Muscle layer of colon (tissue), 2 donors: ENCODE data around the gene EMX2.

ENCODE experiments used
- H3K27ac ChIP-seq: one replicate; pipeline ENCODE4 v1.7.0; 2013; ENCODE audit warnings: low read depth, mild to moderate bottlenecking, low read length, moderate library complexity
- H3K27me3 ChIP-seq, 2 donors: one replicate each; pipeline ENCODE4 v1.7.0; 2013; ENCODE audit warnings: low read length in 2 of 2, mild to moderate bottlenecking in 2 of 2; ENCODE audit not compliant: insufficient read depth in 2 of 2, control insufficient read depth in 1 of 2
- H3K36me3 ChIP-seq: one replicate; pipeline ENCODE4 v1.7.0; 2013; ENCODE audit warnings: mild to moderate bottlenecking, low read length; ENCODE audit not compliant: insufficient read depth
- H3K4me1 ChIP-seq: one replicate; pipeline ENCODE4 v1.7.0; 2013; ENCODE audit warnings: mild to moderate bottlenecking, low read length; ENCODE audit not compliant: insufficient read depth
- H3K4me3 ChIP-seq, 2 donors: one replicate each; pipeline ENCODE4 v1.7.0; 2013; ENCODE audit warnings: low read length in 2 of 2, low read depth in 1 of 2, mild to moderate bottlenecking in 1 of 2, moderate library complexity in 1 of 2
- H3K9ac ChIP-seq: one replicate; pipeline ENCODE4 v1.7.0; 2013; ENCODE audit warnings: low read length
- H3K9me3 ChIP-seq: one replicate; pipeline ENCODE4 v1.7.0; 2013; ENCODE audit warnings: mild to moderate bottlenecking, low read length
- donor health status: abdominal sarcoma.
- donor health status: Adenocarcinoma of cecum.

EMX2 gene

GRCh38 chr10:117542706-117543224 is at the start of gene EMX2:
Gene EMX2, plus strand, starts transcription at chr10:117542746. Its CDS starts 522 bp downstream, at chr10:117543268.
- no peak within 1 kb of the TSS for H3K9ac ChIP-seq
- no peaks in the 10 kb centered on the region for H3K36me3 ChIP-seq

GRCh38 chr10:117496031-117496430 is 46.5 kb upstream of the EMX2 start:
- no peak overlapping the region for H3K27ac ChIP-seq
- H3K9me3 ChIP-seq = no peaks in the 10 kb centered on the region
- H3K36me3 ChIP-seq = no peaks in the 10 kb centered on the region
- peaks cover 0 to under 1% of the 10 kb centered on the region in 2 donors for H3K27me3 ChIP-seq
- no peak overlapping the region for H3K9ac ChIP-seq
- peaks cover 8% of the 10 kb centered on the region for H3K4me1 ChIP-seq
- no peak overlapping the region for H3K4me3 ChIP-seq

More at GRCh38 chr10:117542706-117543224, at the start of gene EMX2:
- peaks cover 85 to 99% of the 10 kb centered on the region in 2 donors for H3K27me3 ChIP-seq
- no peaks in the 10 kb centered on the region for H3K9me3 ChIP-seq
- peaks cover 17% of the 10 kb centered on the region for H3K4me1 ChIP-seq
- H3K4me3 ChIP-seq = peak within 1 kb of the TSS in 1 of 2 donors; percentile 25
- H3K27ac ChIP-seq = no peak within 1 kb of the TSS

DNA sequence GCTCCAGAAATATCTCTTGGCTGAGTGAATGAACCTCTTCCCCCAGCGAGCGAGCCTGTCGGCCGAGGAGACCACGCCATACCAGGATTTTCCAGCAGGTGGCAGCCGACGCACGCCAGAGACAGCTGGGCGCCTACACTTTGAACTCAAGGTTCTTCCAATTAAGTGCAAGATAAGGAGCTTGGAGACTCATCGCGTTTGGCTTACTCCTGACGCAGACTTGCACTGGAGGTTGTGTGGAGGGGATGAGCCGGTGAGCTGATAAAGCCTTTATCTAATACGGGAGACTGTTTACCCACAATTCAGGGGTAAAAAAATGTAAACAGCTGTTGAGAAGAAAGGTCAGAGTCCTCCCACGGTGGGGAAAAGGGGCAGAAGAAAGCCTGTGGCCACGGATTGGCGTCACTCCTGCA is 45.9 kb upstream of the EMX2 start:
- H3K4me3 ChIP-seq = no peak overlapping the region
- H3K9ac ChIP-seq = no peak overlapping the region
- H3K27ac ChIP-seq = no peak overlapping the region
- H3K36me3 ChIP-seq = no peaks in the 10 kb centered on the region
- no peaks in the 10 kb centered on the region for H3K9me3 ChIP-seq
- no peaks in the 10 kb centered on the region for H3K27me3 ChIP-seq
- peaks cover 8% of the 10 kb centered on the region for H3K4me1 ChIP-seq

- H3K9ac ChIP-seq = no peak overlapping the region
- no peak overlapping the region for H3K4me3 ChIP-seq
- H3K9me3 ChIP-seq = no peaks in the 10 kb centered on the region
- H3K36me3 ChIP-seq = no peaks in the 10 kb centered on the region
- H3K4me1 ChIP-seq = peaks cover 8% of the 10 kb centered on the region
- H3K27me3 ChIP-seq = no peaks in the 10 kb centered on the region
- no peak overlapping the region for H3K27ac ChIP-seq
These were observed 44.8 kb upstream of the EMX2 start for GRCh38 chr10:117497736-117498135.

GRCh38 chr10:117499248-117500105 is 43.1 kb upstream of the EMX2 start:
- Histone ChIP-seq H3K4me3 (no peak overlapping the region), H3K27ac (no peak overlapping the region), H3K9ac (no peak overlapping the region), H3K4me1 (peaks cover 8% of the 10 kb centered on the region), H3K36me3 (no peaks in the 10 kb centered on the region), H3K9me3 (no peaks in the 10 kb centered on the region), H3K27me3 (no peaks in the 10 kb centered on the region)

- no peaks in the 10 kb centered on the region for H3K27me3 ChIP-seq
These were observed 42.1 kb upstream of the EMX2 start for GRCh38 chr10:117500456-117500855.

DNA sequence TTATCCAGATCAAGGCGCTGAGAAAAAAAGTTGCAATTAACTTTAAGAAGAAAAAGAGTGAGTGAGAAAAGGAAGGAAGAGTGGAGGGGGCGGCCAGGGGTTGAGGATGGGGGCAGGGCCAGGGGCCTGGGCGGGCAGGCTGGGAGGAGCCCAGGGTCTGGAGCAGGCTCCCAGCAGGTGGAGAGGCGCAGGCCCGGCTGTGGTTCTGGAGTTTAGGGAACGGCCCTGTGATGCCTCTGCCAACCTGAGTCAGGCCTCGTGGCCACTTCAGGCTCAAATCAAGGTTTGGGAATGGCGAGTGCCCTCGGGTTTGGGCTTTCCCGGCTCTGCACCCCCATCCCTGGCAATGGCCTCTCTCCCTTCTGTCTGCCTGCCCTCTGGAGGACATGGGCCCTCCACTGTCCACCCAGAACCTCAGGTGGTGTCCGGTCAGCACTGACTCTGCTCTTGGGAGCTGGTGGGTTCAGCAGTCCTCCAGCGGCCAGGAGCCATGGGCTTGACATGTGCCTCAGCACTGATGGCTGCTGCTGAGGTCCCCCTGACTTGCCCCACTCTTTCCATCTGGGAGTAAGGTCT is 41.0 kb upstream of the EMX2 start:
- Histone ChIP-seq H3K4me1 (peaks cover 7% of the 10 kb centered on the region), H3K9ac (no peak overlapping the region), H3K27ac (no peak overlapping the region), H3K9me3 (no peaks in the 10 kb centered on the region), H3K4me3 (no peak overlapping the region), H3K36me3 (no peaks in the 10 kb centered on the region), H3K27me3 (no peaks in the 10 kb centered on the region)

More at GRCh38 chr10:117500456-117500855, 42.1 kb upstream of the EMX2 start:
- Histone ChIP-seq H3K36me3 (no peaks in the 10 kb centered on the region), H3K4me3 (no peak overlapping the region), H3K27ac (no peak overlapping the region), H3K4me1 (peaks cover 8% of the 10 kb centered on the region), H3K9me3 (no peaks in the 10 kb centered on the region), H3K9ac (no peak overlapping the region)

DNA sequence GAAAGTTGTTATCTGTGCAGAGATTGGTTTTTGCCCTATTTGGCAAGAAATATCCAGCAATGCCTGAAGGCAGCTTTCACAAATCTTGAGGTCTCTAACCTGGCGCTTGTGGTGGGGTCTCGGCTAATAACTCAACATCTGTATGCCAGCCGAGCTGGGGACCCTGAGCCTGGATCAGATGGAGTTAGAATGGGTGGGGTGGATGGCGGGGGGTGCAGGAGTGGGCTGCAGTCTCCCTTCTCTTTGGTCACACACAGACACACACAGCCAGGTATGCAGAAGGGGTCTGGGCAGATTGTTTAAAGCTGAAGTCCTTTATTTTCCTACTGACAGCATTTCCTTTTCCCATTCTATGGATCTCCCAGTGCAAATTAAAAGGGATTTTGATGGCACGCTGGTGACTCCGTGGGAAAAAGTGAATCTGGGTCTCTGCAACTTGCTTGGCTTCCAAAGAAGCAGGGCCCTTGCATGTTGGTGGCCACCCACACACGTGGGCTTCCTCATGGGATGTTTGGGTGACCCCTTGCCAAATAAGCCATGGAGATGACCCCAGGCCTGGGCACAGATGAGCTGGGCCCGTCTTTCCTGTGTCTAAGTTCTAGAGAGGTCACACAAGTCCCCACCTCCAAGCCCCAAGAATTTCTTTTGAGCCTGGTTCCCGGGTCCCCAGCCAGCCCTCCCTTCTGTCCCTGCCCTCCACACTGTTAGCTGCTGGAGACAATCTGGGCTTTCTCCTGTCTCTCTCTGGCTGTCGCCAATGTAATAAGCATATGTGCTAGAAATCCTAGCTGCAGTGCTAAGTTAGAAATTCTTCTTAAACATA is 39.9 kb upstream of the EMX2 start:
- H3K36me3 ChIP-seq = no peaks in the 10 kb centered on the region
- H3K4me3 ChIP-seq = no peak overlapping the region
- peaks cover 1% of the 10 kb centered on the region for H3K4me1 ChIP-seq
- no peaks in the 10 kb centered on the region for H3K9me3 ChIP-seq
- no peaks in the 10 kb centered on the region for H3K27me3 ChIP-seq
- H3K9ac ChIP-seq = no peak overlapping the region
- H3K27ac ChIP-seq = no peak overlapping the region

- H3K4me1 ChIP-seq = no peaks in the 10 kb centered on the region
- no peaks in the 10 kb centered on the region for H3K27me3 ChIP-seq
- no peaks in the 10 kb centered on the region for H3K36me3 ChIP-seq
- H3K4me3 ChIP-seq = no peak overlapping the region
- H3K9me3 ChIP-seq = no peaks in the 10 kb centered on the region
- H3K27ac ChIP-seq = no peak overlapping the region
- no peak overlapping the region for H3K9ac ChIP-seq
These were observed 39.0 kb upstream of the EMX2 start for GRCh38 chr10:117503244-117504205.

DNA sequence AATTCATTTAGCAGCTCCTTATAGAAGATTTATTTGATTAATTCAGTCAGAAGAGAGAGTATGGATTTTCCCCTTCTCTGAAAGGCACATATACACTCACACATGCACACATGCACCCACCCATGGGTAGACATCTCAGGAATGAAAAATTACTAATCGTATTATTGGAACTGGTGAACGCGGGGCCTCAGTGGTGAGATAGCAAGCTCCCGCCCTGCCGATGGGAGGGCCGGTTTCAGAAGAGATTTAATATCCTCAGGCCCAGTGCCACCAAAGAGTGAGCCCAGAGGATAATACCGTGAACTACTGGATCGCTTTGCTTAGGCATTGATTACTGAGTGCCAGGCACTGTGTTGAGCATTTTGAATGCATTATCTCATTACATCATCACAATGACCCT is 38.0 kb upstream of the EMX2 start:
- H3K27ac ChIP-seq = no peak overlapping the region
- no peaks in the 10 kb centered on the region for H3K9me3 ChIP-seq
- no peak overlapping the region for H3K9ac ChIP-seq
- no peak overlapping the region for H3K4me3 ChIP-seq
- no peaks in the 10 kb centered on the region for H3K4me1 ChIP-seq
- no peaks in the 10 kb centered on the region for H3K27me3 ChIP-seq
- H3K36me3 ChIP-seq = no peaks in the 10 kb centered on the region
